Mucosa of descending colon (tissue), 3 donors: ENCODE data around the gene ATP5F1C. TPM values are rescaled to one million over a fixed set of nuclear protein-coding genes. Genes with fewer than 3 reads are reported as not detected.

Source experiments
- ATAC-seq: fragments of 200-7000 bp; cut with Tn5 transposase; one replicate; pipeline ENCODE4 v1.9.1; 2020; ENCODE audit warnings: mild to moderate bottlenecking, moderate library complexity
- DNase-seq, 3 donors: peaks; one replicate each; pipeline ENCODE4 v3.0.0-alpha.2; 2020
- H3K36me3 ChIP-seq: fragments of 200-600 bp; one replicate; pipeline ENCODE4 v1.8.0; 2021; ENCODE audit warnings: low read depth, mild to moderate bottlenecking
- H3K4me1 ChIP-seq: fragments of 200-600 bp; one replicate; pipeline ENCODE4 v1.8.0; 2021; ENCODE audit warnings: low read depth, mild to moderate bottlenecking
- H3K4me3 ChIP-seq: fragments of 200-600 bp; one replicate; pipeline ENCODE4 v1.8.0; 2021; ENCODE audit warnings: mild to moderate bottlenecking
- H3K9me3 ChIP-seq: fragments of 200-600 bp; one replicate; pipeline ENCODE4 v1.8.0; 2021; ENCODE audit warnings: mild to moderate bottlenecking
- CTCF ChIP-seq: fragments of 200-600 bp; IDR thresholded peaks from one replicate; pipeline ENCODE4 v1.8.0; 2022; ENCODE audit warnings: antibody characterized with exemption, mild to moderate bottlenecking
- intact Hi-C, 2 donors: fragments of 100-400 bp; cut with DNase I in 1 of 2; cut with micrococcal nuclease in 1 of 2; formaldehyde crosslinking; loops; one replicate each; pipeline versions ENCODE4 v1.11.0 to v1.11.1; 2022; cut with DNase I, micrococcal nuclease
- total RNA-seq, 3 donors: library from RNA; stranded (reverse); fragmentation: NEBNext Ultra II Directional in 2 of 3; extraction: Animal tissue kit (Norgen Biotek cat#: 25700) in 2 of 3; gene quantifications; one replicate each; pipeline versions ENCODE4 v1.2.1 to v1.2.4, GENCODE V29; 2021 to 2023
- donor health status: DM: no; HTN: no; CAD: no; lungs with moderate emphysema.
- donor health status: DM: no; HTN: no; CAD: no.
- donor health status: DM: no; HTN: yes; CAD: no.

ATP5F1C gene
- total RNA-seq, 3 donors from 2014 or later = 323 to 533 (median 462) TPM

- DNase-seq = no peak
- ATAC-seq = no peak
- Histone ChIP-seq H3K4me1 (no peaks in the 10 kb centered on the region), H3K36me3 (no peaks in the 10 kb centered on the region), H3K4me3 (no peak overlapping the region), H3K9me3 (no peaks in the 10 kb centered on the region)
- no peak for TF ChIP-seq CTCF
- intact Hi-C loops = no loop called here
These were observed 46.3 kb downstream of the ATP5F1C start for GRCh38 chr10:7834262-7834661.

GRCh38 chr10:7836571-7836970, 48.6 kb downstream of the ATP5F1C start:
- no peak for TF ChIP-seq CTCF
- ATAC-seq = no peak
- H3K36me3 ChIP-seq = no peaks in the 10 kb centered on the region
- intact Hi-C loops = no loop called here
- no peaks in the 10 kb centered on the region for H3K9me3 ChIP-seq
- H3K4me1 ChIP-seq = no peaks in the 10 kb centered on the region
- DNase-seq = no peak
- no peak overlapping the region for H3K4me3 ChIP-seq

GRCh38 chr10:7846591-7846990, 58.6 kb downstream of the ATP5F1C start:
- Histone ChIP-seq H3K4me3 (no peak overlapping the region), H3K4me1 (no peaks in the 10 kb centered on the region), H3K36me3 (no peaks in the 10 kb centered on the region), H3K9me3 (no peaks in the 10 kb centered on the region)
- no peak for ATAC-seq
- DNase-seq = no peak
- intact Hi-C loops = no loop called here
- TF ChIP-seq CTCF = no peak

GRCh38 chr10:7853226-7853842, 65.4 kb downstream of the ATP5F1C start:
- intact Hi-C loops = no loop called here
- Histone ChIP-seq H3K4me1 (no peaks in the 10 kb centered on the region), H3K36me3 (no peaks in the 10 kb centered on the region), H3K9me3 (no peaks in the 10 kb centered on the region), H3K4me3 (no peak overlapping the region)
- ATAC-seq (no peak), DNase-seq (no peak)
- no peak for TF ChIP-seq CTCF

GRCh38 chr10:7853890-7854289, 65.9 kb downstream of the ATP5F1C start:
- DNase-seq (no peak), ATAC-seq (no peak)
- Histone ChIP-seq H3K4me3 (no peak overlapping the region), H3K4me1 (no peaks in the 10 kb centered on the region), H3K9me3 (no peaks in the 10 kb centered on the region), H3K36me3 (no peaks in the 10 kb centered on the region)
- intact Hi-C loops = no loop called here
- TF ChIP-seq CTCF = no peak

GRCh38 chr10:7855205-7855604, 67.2 kb downstream of the ATP5F1C start:
- no peak for TF ChIP-seq CTCF
- Histone ChIP-seq H3K4me1 (no peaks in the 10 kb centered on the region), H3K9me3 (no peaks in the 10 kb centered on the region), H3K36me3 (no peaks in the 10 kb centered on the region), H3K4me3 (no peak overlapping the region)
- ATAC-seq = no peak
- no peak for DNase-seq
- intact Hi-C loops = no loop called here
